ENCODE results near the gene REEP3.

The REEP3 gene

GRCh38 chr10:63587191-63587590, 66.0 kb downstream of the REEP3 start:
- DNase-seq (ENCODE audit: low read depth in 2 of 2), result no peak

GRCh38 chr10:63588436-63589167, 67.4 kb downstream of the REEP3 start:
- no peak for DNase-seq (ENCODE audit: low read depth in 2 of 2)

GRCh38 chr10:63591600-63592379, 70.6 kb downstream of the REEP3 start:
- no peak for DNase-seq (ENCODE audit: low read depth in 2 of 2)

GRCh38 chr10:63593576-63593975, 72.4 kb downstream of the REEP3 start:
- no peak for DNase-seq (ENCODE audit: low read depth in 2 of 2)

- no peak for DNase-seq (ENCODE audit: low read depth in 2 of 2)
Observed at GRCh38 chr10:63595072-63595471, 73.9 kb downstream of the REEP3 start.

GRCh38 chr10:63596924-63597323, 75.7 kb downstream of the REEP3 start:
- no peak for DNase-seq (ENCODE audit: low read depth in 2 of 2)

- no peak for DNase-seq (ENCODE audit: low read depth in 2 of 2)
Observed at GRCh38 chr10:63600540-63600939, 79.3 kb downstream of the REEP3 start.

- no peak for DNase-seq (ENCODE audit: low read depth in 2 of 2)
Observed at GRCh38 chr10:63603709-63604445, 82.7 kb downstream of the REEP3 start.

- no peak for DNase-seq (ENCODE audit: low read depth in 2 of 2)
Observed at GRCh38 chr10:63605197-63605967, 84.2 kb downstream of the REEP3 start.

- DNase-seq (ENCODE audit: low read depth in 2 of 2), result no peak
Observed at GRCh38 chr10:63608511-63608910, 87.3 kb downstream of the REEP3 start.

GRCh38 chr10:63611078-63611477, 89.9 kb downstream of the REEP3 start:
- no peak for DNase-seq (ENCODE audit: low read depth in 2 of 2)

- DNase-seq (ENCODE audit: low read depth in 2 of 2), result no peak
Observed at GRCh38 chr10:63614371-63614891, 93.2 kb downstream of the REEP3 start.

GRCh38 chr10:63618552-63618951, 97.4 kb downstream of the REEP3 start:
- no peak for DNase-seq (ENCODE audit: low read depth in 2 of 2)

- no peak for DNase-seq (ENCODE audit: low read depth in 2 of 2)
Observed at GRCh38 chr10:63619426-63619825, 98.2 kb downstream of the REEP3 start.

- no peak for DNase-seq (ENCODE audit: low read depth in 2 of 2)
Observed at GRCh38 chr10:63622097-63622496, 100.9 kb downstream of the REEP3 start.

- DNase-seq (ENCODE audit: low read depth in 2 of 2), result no peak
Observed at GRCh38 chr10:63624701-63625100, 103.5 kb downstream of the REEP3 start.

GRCh38 chr10:63627396-63627795, 106.2 kb downstream of the REEP3 start:
- DNase-seq (ENCODE audit: low read depth in 2 of 2), result no peak

GRCh38 chr10:63627881-63628296, 106.7 kb downstream of the REEP3 start:
- no peak for DNase-seq (ENCODE audit: low read depth in 2 of 2)

- no peak for DNase-seq (ENCODE audit: low read depth in 2 of 2)
Observed at GRCh38 chr10:63628526-63629362, 107.5 kb downstream of the REEP3 start.

GRCh38 chr10:63629363-63630084, 108.3 kb downstream of the REEP3 start:
- peak; percentile 67 to 75 for DNase-seq (ENCODE audit: low read depth in 2 of 2)
